CD4-positive, alpha-beta T cell treated with Interleukin-4 for 4 hours (primary cell): ENCODE measurements around the gene ANXA9.
A peak's percentile ranks its signal among the peaks of the same experiment; 100 is the strongest.

Experiments
- DNase-seq: peaks from one replicate; pipeline ENCODE4 v3.0.0-alpha.2; 2020

Gene ANXA9

GRCh38 chr1:150981805-150982712 is at the start of gene ANXA9:
ANXA9 (plus strand) TSS chr1:150982292; CDS start chr1:150983106, 814 bp downstream.
- DNase-seq = no peak

GRCh38 chr1:150944856-150945255 is 37.2 kb upstream of the ANXA9 start:
- DNase-seq = no peak

- no peak for DNase-seq
Measured at GRCh38 chr1:150954708-150955107, 27.4 kb upstream of the ANXA9 start.

GRCh38 chr1:150955280-150955679 is 26.8 kb upstream of the ANXA9 start:
- no peak for DNase-seq

DNA sequence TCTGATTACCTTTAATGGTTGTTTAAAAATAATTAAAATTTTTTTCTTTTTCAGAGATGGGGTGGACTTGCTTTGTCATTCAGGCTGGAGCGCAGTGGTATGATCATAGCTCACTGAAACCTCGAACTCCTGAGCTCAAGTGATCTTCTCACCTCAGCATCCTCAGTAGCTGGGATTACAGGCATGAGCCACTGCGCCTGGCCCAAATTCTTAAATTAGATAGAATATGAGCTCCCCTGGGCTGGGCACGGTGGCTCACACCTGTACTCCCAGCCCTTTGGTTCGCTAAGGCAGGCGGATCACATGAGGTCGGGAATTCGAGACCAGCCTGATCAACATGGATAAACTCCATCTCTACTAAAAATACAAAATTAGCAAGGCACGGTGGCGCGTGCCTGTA is 24.4 kb upstream of the ANXA9 start:
- DNase-seq = no peak

DNA sequence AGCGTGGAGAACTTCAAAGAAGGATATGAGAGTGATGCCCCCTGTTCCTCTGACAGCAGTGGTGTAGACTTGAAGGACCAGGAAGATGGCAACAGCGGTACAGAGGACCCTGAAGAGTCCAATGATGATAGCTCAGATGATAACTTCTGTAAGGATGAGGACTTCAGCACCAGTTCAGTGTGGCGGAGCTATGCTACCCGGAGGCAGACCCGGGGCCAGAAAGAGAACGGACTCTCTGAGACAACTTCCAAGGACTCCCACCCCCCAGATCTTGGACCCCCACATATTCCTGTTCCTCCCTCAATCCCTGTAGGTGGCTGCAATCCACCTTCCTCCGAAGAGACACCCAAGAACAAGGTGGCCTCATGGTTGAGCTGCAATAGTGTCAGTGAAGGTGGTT is 21.4 kb upstream of the ANXA9 start:
- DNase-seq = no peak

DNA sequence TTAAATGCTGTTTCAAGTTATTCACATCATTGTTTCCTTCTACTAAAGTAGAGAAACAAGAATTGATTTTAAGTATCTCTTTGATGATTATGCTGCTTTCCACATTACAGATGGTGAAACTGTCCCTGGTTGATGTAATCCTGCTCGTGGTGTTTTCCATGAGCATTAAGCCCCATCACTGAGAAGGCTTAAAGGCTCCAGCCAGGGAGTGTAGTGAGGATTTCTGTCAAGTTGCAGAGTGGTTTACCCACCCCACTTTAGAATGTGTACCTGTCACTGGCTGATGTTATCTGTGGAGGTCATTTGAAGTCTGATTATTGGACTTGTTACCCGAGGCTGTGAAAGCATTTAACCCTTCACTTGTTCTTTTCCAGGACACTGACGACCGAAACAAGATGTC is 20.3 kb upstream of the ANXA9 start:
- DNase-seq = no peak

GRCh38 chr1:150963321-150964163 is 18.6 kb upstream of the ANXA9 start:
- no peak for DNase-seq

DNA sequence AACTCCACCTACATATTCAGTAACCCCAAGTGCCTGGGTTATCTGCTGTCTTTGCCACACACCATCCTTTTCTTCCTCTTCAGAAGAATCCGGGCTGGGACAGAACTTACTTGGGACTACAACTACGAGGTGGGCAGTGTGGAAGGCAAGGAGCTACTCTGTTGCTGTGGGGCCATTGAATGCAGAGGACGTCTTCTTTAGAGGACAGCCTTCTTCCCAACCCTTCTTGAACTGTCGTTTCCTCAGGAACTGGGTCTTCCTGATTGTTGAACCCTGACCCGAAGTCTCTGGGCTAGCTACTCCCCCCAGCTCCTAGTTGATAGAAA is 18.0 kb upstream of the ANXA9 start:
- DNase-seq = no peak

- no peak for DNase-seq
Measured at GRCh38 chr1:150965605-150966004, 16.5 kb upstream of the ANXA9 start.

DNA sequence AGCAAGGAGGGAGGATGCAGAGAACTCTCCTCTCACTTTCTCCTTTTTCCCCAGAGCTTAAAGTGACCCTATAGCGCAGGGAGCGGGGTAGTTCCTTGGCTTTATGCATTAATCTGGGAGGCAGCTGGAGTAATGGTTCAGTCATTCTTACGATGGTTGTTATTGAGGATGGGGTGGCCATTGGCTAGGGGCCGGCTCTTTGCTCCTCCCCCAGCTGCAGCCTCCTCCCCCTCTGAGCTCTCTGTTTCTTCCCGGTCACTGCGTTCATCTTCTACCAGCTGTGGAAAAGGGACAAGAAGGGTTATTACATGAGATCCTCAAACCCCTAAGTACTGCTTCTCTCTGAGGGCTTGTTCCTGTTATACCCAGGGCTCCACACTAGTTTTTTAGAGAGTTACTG is 16.1 kb upstream of the ANXA9 start:
- no peak for DNase-seq

- DNase-seq = no peak
Measured at GRCh38 chr1:150967936-150968335, 14.2 kb upstream of the ANXA9 start.

DNA sequence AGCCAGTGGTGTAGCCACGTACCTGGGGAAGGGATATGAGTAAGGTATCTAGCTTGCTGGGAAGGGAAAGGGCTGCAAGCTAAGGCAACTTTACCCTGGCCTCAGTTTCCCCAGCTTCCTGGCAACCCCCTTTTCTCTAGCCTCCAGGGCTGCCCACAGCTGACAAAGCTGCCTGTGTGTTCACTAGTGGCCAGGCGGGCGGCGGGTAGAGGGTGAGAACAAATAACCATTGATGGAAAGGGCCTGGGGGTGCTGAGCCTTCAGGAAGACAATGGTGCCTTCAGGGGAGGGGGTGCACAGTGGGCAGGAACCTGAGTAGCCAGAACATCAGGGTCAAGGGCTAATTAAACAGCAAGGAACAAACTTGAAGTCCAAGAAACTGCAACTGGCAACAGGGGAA is 13.6 kb upstream of the ANXA9 start:
- no peak for DNase-seq

DNA sequence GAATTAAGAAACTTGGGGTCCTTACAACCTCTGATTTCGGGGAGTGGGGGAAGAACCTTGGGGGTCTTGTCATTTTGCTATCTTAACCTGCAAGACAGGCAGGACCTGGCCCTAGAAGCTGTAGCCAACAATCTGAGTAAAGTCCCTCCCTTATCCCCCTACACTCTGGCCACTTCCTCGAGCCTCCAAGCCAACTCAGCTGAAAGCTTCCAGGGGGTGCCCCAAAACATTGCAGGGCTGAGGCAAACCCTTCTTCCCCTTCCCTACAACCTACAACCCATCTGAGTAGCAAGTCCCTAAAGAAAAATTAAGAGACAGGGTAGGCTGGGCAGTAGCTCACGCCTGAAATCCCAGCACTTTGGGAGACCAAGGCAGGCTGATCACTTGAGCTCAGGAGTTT is 12.5 kb upstream of the ANXA9 start:
- no peak for DNase-seq

GRCh38 chr1:150970808-150971582 is 11.1 kb upstream of the ANXA9 start:
- DNase-seq = no peak

- DNase-seq = no peak
Measured at GRCh38 chr1:150971583-150972416, 10.3 kb upstream of the ANXA9 start.

- no peak for DNase-seq
Measured at GRCh38 chr1:150972417-150972940, 9.6 kb upstream of the ANXA9 start.

- DNase-seq = no peak
Measured at GRCh38 chr1:150973258-150973835, 8.7 kb upstream of the ANXA9 start.

GRCh38 chr1:150973836-150974579 is 8.1 kb upstream of the ANXA9 start:
- peak; percentile 33 for DNase-seq

DNA sequence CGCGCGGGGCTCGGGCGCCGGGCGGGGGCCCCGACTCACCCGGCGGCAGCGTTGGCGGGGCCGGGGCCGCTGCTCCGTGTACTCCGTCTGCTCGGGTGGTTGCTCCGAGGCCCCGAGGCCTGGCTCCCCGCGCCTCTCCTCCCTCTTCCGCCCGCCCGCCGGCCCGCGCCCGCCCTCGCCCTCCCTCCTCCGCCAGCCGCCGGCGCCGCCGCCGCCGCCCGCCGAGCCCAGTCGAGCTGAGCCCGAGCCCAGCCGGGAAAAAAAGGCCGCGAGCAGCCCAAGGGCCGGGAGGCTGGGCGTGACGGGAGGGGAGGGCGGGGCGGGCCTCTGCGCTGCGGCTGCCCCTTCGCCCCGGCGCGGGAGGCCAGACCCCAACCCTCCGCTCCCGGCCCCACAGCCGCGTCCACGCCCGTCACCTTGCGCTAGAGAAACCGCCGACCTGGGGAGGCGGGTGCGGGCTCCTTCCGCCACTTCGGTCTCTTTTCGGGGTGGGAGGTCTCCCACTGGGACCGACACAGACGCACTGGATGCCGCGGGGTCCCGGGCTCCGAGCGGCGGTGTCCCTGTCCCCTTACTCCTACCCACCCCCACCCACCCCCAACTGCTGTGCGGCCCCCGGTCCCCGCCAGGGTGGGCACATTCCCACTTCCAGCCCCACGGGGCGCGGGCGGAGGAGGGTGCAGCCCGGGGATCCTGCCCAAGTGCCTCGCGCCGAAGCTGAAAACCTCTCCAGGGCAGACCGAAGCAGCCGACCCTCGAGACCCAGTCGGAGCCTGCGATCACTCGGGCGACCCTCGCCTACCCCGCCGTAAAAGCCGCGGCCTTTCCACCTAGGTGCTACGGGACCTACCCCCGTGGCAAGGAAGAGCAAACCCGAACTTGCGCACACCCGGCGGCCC is 7.3 kb upstream of the ANXA9 start, which contains the start of gene CERS2:
Gene CERS2 (minus strand): TSS at position 256 of the 899 bp plus-strand sequence. CDS start 5,745 bp downstream, outside the sequence.
- peak; percentile 73 for DNase-seq
